RWPE1 (cell line): ENCODE measurements around the gene NDUFS7.
A peak's percentile ranks its signal among the peaks of the same experiment; 100 is the strongest.

ENCODE experiments used
- CTCF ChIA-PET: fragments of 350-600 bp; sonication (Branson Sonifier 250); formaldehyde crosslinking; extraction: SDS; loops from one replicate; lab custom pipeline; 2021; lab: Yijun Ruan, JAX
- POLR2A ChIA-PET: fragments of 400-600 bp; formaldehyde crosslinking; extraction: SDS; loops from one replicate; lab custom pipeline; 2020; ENCODE audit warnings: antibody characterized with exemption; ENCODE audit not compliant: low non-redundant PET; lab: Yijun Ruan, JAX
- DNase-seq: peaks from one replicate; pipeline ENCODE4 v3.0.0; 2012; ENCODE audit warnings: low spot score
- H3K27ac ChIP-seq: fragments of 450-650 bp; 2 replicates; pipeline ENCODE4 v1.5.1; 2017
- CTCF ChIP-seq: fragments of 450-650 bp; conservative IDR thresholded peaks from 2 replicates; pipeline ENCODE4 v1.5.1; 2017; ENCODE audit warnings: low read depth, mild to moderate bottlenecking

NDUFS7 gene

GRCh38 chr19:1383312-1384084 is at the start of gene NDUFS7:
TSS of gene NDUFS7 (plus strand) at chr19:1383907. CDS start at chr19:1383927, 20 bp downstream.
- no peak for TF ChIP-seq CTCF
- POLR2A ChIA-PET, result no interaction called here
- DNase-seq, result peak; percentile 72
- peak within 1 kb of the TSS; percentile 90 for H3K27ac ChIP-seq
- CTCF ChIA-PET, result interaction anchor here (1.0 kb wide), 1 partner anchor 68 kb away, joined by 3 read pairs; no protein-coding TSS in a partner anchor

GRCh38 chr19:1336079-1336684 is 47.5 kb upstream of the NDUFS7 start:
- CTCF ChIA-PET, result no interaction called here
- no peak overlapping the region for H3K27ac ChIP-seq
- no peak for DNase-seq
- TF ChIP-seq CTCF, result no peak
- POLR2A ChIA-PET, result no interaction called here

GRCh38 chr19:1340681-1341469 is 42.8 kb upstream of the NDUFS7 start:
- no peak for TF ChIP-seq CTCF
- CTCF ChIA-PET, result no interaction called here
- no peak for DNase-seq
- H3K27ac ChIP-seq, result no peak overlapping the region
- POLR2A ChIA-PET, result interaction anchor here (0.7 to 0.9 kb wide), 2 partner anchors 14 to 181 kb away, joined by 3 to 6 read pairs; a partner anchor contains a TSS

GRCh38 chr19:1343041-1343440 is 40.7 kb upstream of the NDUFS7 start:
- TF ChIP-seq CTCF, result no peak
- no peak for DNase-seq
- H3K27ac ChIP-seq, result no peak overlapping the region
- CTCF ChIA-PET, result interaction anchor here (0.9 kb wide), 1 partner anchor 129 kb away, joined by 3 read pairs; no protein-coding TSS in a partner anchor
- POLR2A ChIA-PET, result no interaction called here

GRCh38 chr19:1349211-1349610 is 34.5 kb upstream of the NDUFS7 start:
- ChIA-PET CTCF (interaction anchor here (0.6 to 1.1 kb wide), 2 partner anchors 33 to 1288 kb away, joined by 3 to 4 read pairs; no protein-coding TSS in a partner anchor), POLR2A (no interaction called here)
- no peak for TF ChIP-seq CTCF
- DNase-seq, result no peak
- no peak overlapping the region for H3K27ac ChIP-seq

GRCh38 chr19:1350867-1351266 is 32.8 kb upstream of the NDUFS7 start:
- TF ChIP-seq CTCF, result no peak
- CTCF ChIA-PET, result interaction anchor here (1.1 kb wide), 1 partner anchor 118 kb away, joined by 4 read pairs; no protein-coding TSS in a partner anchor
- no peak for DNase-seq
- POLR2A ChIA-PET, result no interaction called here
- no peak overlapping the region for H3K27ac ChIP-seq
